HCT116 (cell line): ENCODE results near the gene ALOX12B. TPM values are rescaled to one million over a fixed set of nuclear protein-coding genes. Genes with fewer than 3 reads are reported as not detected.

Experiments
- ATAC-seq: fragments of 200-7000 bp; cut with Tn5 transposase; 2 replicates; pipeline ENCODE4 v1.9.1; 2020; ENCODE audit warnings: mild to moderate bottlenecking, moderate library complexity
- BruUV-seq: library from RNA; stranded (reverse); fragments of 400-500 nt; replicated peaks from 2 replicates; lab custom pipeline; 2021; lab: Mats Ljungman, UMichigan
- CTCF ChIA-PET: fragments of 300-600 bp; sonication (Branson Sonifier 250); formaldehyde crosslinking; loops from one replicate; lab custom pipeline; 2021; ENCODE audit warnings: antibody characterized with exemption; lab: Charles Lee
- POLR2A ChIA-PET: fragments of 300-600, 350-600 bp; sonication (Branson Sonifier 250); formaldehyde crosslinking; loops from one replicate; lab custom pipeline; 2021; ENCODE audit warnings: antibody characterized with exemption; lab: Charles Lee
- RAD21 ChIA-PET, 2 experiments: fragments of 300-600 bp; sonication (Branson Sonifier 250); formaldehyde crosslinking; loops; one replicate each; lab custom pipeline; 2023; ENCODE audit warnings: low total read pairs in 2 of 2; ENCODE audit not compliant: uncharacterized antibody in 2 of 2, unreplicated experiment in 2 of 2, low non-redundant PET in 1 of 2; lab: Charles Lee
- DNase-seq: peaks from one replicate; pipeline ENCODE4 v3.0.0-alpha.2; 2010; ENCODE audit warnings: low read depth, low spot score
- H2AFZ ChIP-seq: fragments of 200-600 bp; shearing (Covaris generic), sonication (generic); 2 replicates; pipeline ENCODE4 v1.6.1; 2017; ENCODE audit warnings: low read depth, mixed run types, mixed read lengths, antibody characterized with exemption, low read length; ENCODE audit not compliant: poor library complexity, severe bottlenecking
- H3K27ac ChIP-seq: 2 replicates; pipeline ENCODE4 v1.5.1; 2012; ENCODE audit warnings: low read depth, low read length
- H3K27me3 ChIP-seq: fragments of 200-600 bp; sonication (generic); 2 replicates; pipeline ENCODE4 v1.6.1; 2016; ENCODE audit warnings: mixed run types, low read length, mixed read lengths; ENCODE audit not compliant: insufficient read depth
- H3K36me3 ChIP-seq, 2 experiments: fragments of 200-500 bp in 1 of 2; fragments of 200-600 bp in 1 of 2; sonication (Bioruptor generic) in 1 of 2; sonication (generic) in 1 of 2; 2 replicates each; pipeline versions ENCODE4 v1.5.1 to v1.6.1; 2014 to 2016; ENCODE audit warnings: low read length in 2 of 2, inconsistent platforms in 1 of 2, mixed read lengths in 1 of 2, mixed run types in 1 of 2; ENCODE audit not compliant: insufficient read depth in 2 of 2, control insufficient read depth in 1 of 2
- H3K4me1 ChIP-seq, 2 experiments: fragments of 200-600 bp in 1 of 2; sonication (generic) in 1 of 2; 2 replicates each; pipeline versions ENCODE4 v1.5.1 to v1.6.1; 2012 to 2017; ENCODE audit warnings: low read length in 2 of 2, inconsistent platforms in 1 of 2, mild to moderate bottlenecking in 1 of 2, mixed read lengths in 1 of 2, mixed run types in 1 of 2, moderate library complexity in 1 of 2; ENCODE audit not compliant: insufficient read depth in 2 of 2, control insufficient read depth in 1 of 2
- H3K4me2 ChIP-seq: fragments of 200-600 bp; sonication (generic); 2 replicates; pipeline ENCODE4 v1.6.1; 2017; ENCODE audit warnings: mixed run types, low read length, mixed read lengths
- H3K4me3 ChIP-seq, 2 experiments: fragments of 200-600 bp in 1 of 2; sonication (generic) in 1 of 2; replicated peaks in 1 of 2; 2 replicates each; pipeline ENCODE4 v1.5.1; 2011 to 2016; ENCODE audit warnings: low read length in 2 of 2, control low read depth in 1 of 2, low read depth in 1 of 2, mild to moderate bottlenecking in 1 of 2, mixed read lengths in 1 of 2, mixed run types in 1 of 2
- H3K79me2 ChIP-seq: fragments of 200-600 bp; sonication (generic); 2 replicates; pipeline ENCODE4 v1.6.1; 2017; ENCODE audit warnings: mild to moderate bottlenecking, mixed run types, low read length, moderate library complexity, mixed read lengths; ENCODE audit not compliant: insufficient read depth
- H3K9ac ChIP-seq: fragments of 200-600 bp; sonication (generic); 2 replicates; pipeline ENCODE4 v1.6.1; 2016; ENCODE audit warnings: low read length, mixed read lengths
- H3K9me2 ChIP-seq: fragments of 200-600 bp; sonication (generic), shearing (Covaris generic); 2 replicates; pipeline ENCODE4 v1.6.1; 2017; ENCODE audit warnings: mixed run types, mild to moderate bottlenecking, moderate library complexity; ENCODE audit not compliant: insufficient read depth
- H3K9me3 ChIP-seq, 2 experiments: fragments of 200-500 bp in 1 of 2; fragments of 200-600 bp in 1 of 2; sonication (Bioruptor generic) in 1 of 2; sonication (generic) in 1 of 2; 2 replicates each; pipeline ENCODE4 v1.6.1; 2014 to 2017; ENCODE audit warnings: low read length in 2 of 2, mixed read lengths in 2 of 2, inconsistent platforms in 1 of 2, low read depth in 1 of 2, mild to moderate bottlenecking in 1 of 2, mixed run types in 1 of 2, moderate library complexity in 1 of 2; ENCODE audit not compliant: control insufficient read depth in 1 of 2, insufficient read depth in 1 of 2
- H4K20me1 ChIP-seq: fragments of 200-600 bp; sonication (generic), shearing (Covaris generic); 2 replicates; pipeline ENCODE4 v1.6.1; 2017; ENCODE audit warnings: mixed run types, mild to moderate bottlenecking, moderate library complexity; ENCODE audit not compliant: insufficient read depth
- EGR1 ChIP-seq: IDR thresholded peaks from 2 replicates; pipeline ENCODE4 v1.6.1; 2012; ENCODE audit warnings: low read depth
- ELF1 ChIP-seq: IDR thresholded peaks from 2 replicates; pipeline ENCODE4 v1.6.1; 2012; ENCODE audit warnings: low read depth, borderline replicate concordance
- EZH2 ChIP-seq: fragments of 200-600 bp; sonication (generic); IDR thresholded peaks from 2 replicates; pipeline ENCODE4 v1.6.1; 2017; ENCODE audit warnings: antibody characterized with exemption, mixed run types
- FOSL1 ChIP-seq: IDR thresholded peaks from 2 replicates; pipeline ENCODE4 v1.6.1; 2012; ENCODE audit warnings: low read depth
- POLR2A ChIP-seq: IDR thresholded peaks from 2 replicates; pipeline ENCODE4 v1.7.0; 2011; ENCODE audit warnings: borderline replicate concordance; ENCODE audit not compliant: insufficient read depth, insufficient read length; ENCODE audit errors: extremely low read depth
- POLR2AphosphoS5 ChIP-seq: IDR thresholded peaks from 2 replicates; pipeline ENCODE4 v1.6.1; 2011; ENCODE audit warnings: mild to moderate bottlenecking, low read depth, low read length, moderate library complexity
- SIN3A ChIP-seq: IDR thresholded peaks from 2 replicates; pipeline ENCODE4 v1.6.1; 2012; ENCODE audit warnings: low read depth
- SP1 ChIP-seq: IDR thresholded peaks from 2 replicates; pipeline ENCODE4 v1.6.1; 2012; ENCODE audit warnings: low read depth
- SRF ChIP-seq: IDR thresholded peaks from 2 replicates; pipeline ENCODE4 v1.6.1; 2012; ENCODE audit warnings: low read depth
- TCF7L2 ChIP-seq: IDR thresholded peaks from 2 replicates; pipeline ENCODE4 v1.7.0; 2011; ENCODE audit warnings: borderline replicate concordance, inconsistent platforms; ENCODE audit not compliant: insufficient read depth, insufficient read length; ENCODE audit errors: extremely low read depth
- ZFX ChIP-seq: fragments of 450-650 bp; IDR thresholded peaks from 2 replicates; pipeline ENCODE4 v1.6.1; 2017
- ZNF274 ChIP-seq: fragments of 200-500 bp; sonication (Bioruptor generic); IDR thresholded peaks from 2 replicates; pipeline ENCODE4 v1.6.1; 2014; ENCODE audit warnings: mild to moderate bottlenecking, low read depth, low read length, inconsistent platforms
- intact Hi-C: fragments of 100-400 bp; cut with micrococcal nuclease; formaldehyde crosslinking; loops from 2 replicates; pipeline ENCODE4 v1.10.0; 2022
- total RNA-seq: library from RNA; stranded (reverse); gene quantifications from one replicate; pipeline ENCODE4 v1.2.1, GENCODE V29; 2021; ENCODE audit not compliant: unreplicated experiment
- TF ChIP-seq, protein P1 (sequence below): IDR thresholded peaks from 2 replicates; pipeline ENCODE4 v1.6.1; 2012; ENCODE audit warnings: low read depth
- TF ChIP-seq, protein P2 (sequence below): IDR thresholded peaks from 2 replicates; pipeline ENCODE4 v1.6.1; 2011; ENCODE audit warnings: mild to moderate bottlenecking, low read length, moderate library complexity; ENCODE audit not compliant: insufficient replicate concordance; ENCODE audit errors: extremely low read depth

Gene ALOX12B
- total RNA-seq, 1 experiment from 2014 or later, result 3.8 TPM

GRCh38 chr17:8038954-8039610 is 48.4 kb downstream of the ALOX12B start, which contains the start of gene ALOX15B:
Gene ALOX15B, plus strand, starts transcription at chr17:8039059. Its CDS starts 97 bp downstream, at chr17:8039156.
- Histone ChIP-seq H3K9me2 (no peaks in the 10 kb centered on the region), H3K4me2 (no peak within 1 kb of the TSS), H3K27me3 (no peaks in the 10 kb centered on the region), H3K9ac (no peak within 1 kb of the TSS), H4K20me1 (no peaks in the 10 kb centered on the region), H3K36me3 (no peaks in the 10 kb centered on the region), H3K9me3 (no peaks in the 10 kb centered on the region), H3K27ac (no peak within 1 kb of the TSS), H3K4me3 (no peak within 1 kb of the TSS), H3K79me2 (no peaks in the 10 kb centered on the region), H3K4me1 (peaks cover 0 to 6% of the 10 kb centered on the region in 2 experiments; a peak in 1 of 4 replicates), H2AFZ (no peak within 1 kb of the TSS)
- no TSS peak for BruUV-seq
- POLR2A ChIA-PET, result no interaction called here
- intact Hi-C loops, result no loop called here
- RAD21 ChIA-PET, result no interaction called here
- no peak for DNase-seq
- no peak for ATAC-seq
- TF ChIP-seq EGR1 (no peak), FOSL1 (no peak)
- CTCF ChIA-PET, result interaction anchor here (1.0 to 2.9 kb wide), 2 partner anchors 19 to 176 kb away, joined by 3 to 31 read pairs; no protein-coding TSS in a partner anchor

DNA sequence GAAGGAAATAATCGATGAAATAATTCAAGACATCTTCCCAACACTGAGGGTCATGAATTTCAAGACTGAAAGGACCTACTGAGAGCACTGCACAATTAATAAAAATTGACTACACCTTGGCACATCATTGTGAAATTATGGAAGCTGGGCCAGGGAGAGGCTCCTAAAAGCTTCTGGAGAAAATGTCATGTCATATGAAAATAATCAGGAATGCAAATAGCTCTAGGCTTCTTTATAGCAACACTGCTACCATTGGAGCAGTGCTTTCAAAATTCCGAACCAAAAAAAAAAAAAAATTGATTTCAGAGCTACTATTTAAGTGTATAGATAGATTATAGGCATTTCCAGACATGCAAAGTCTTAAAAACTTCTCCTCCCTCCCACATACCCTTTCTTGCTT is 55.1 kb downstream of the ALOX12B start:
- Histone ChIP-seq H2AFZ (no peak overlapping the region), H4K20me1 (no peaks in the 10 kb centered on the region), H3K4me3 (no peak overlapping the region), H3K27ac (no peak overlapping the region), H3K36me3 (no peaks in the 10 kb centered on the region), H3K79me2 (no peaks in the 10 kb centered on the region), H3K4me1 (no peaks in the 10 kb centered on the region), H3K27me3 (no peaks in the 10 kb centered on the region), H3K9ac (no peak overlapping the region), H3K4me2 (no peak overlapping the region), H3K9me2 (no peaks in the 10 kb centered on the region), H3K9me3 (no peaks in the 10 kb centered on the region)
- ATAC-seq (no peak), DNase-seq (no peak)
- BruUV-seq, result no TSS peak
- RAD21 ChIA-PET, result no interaction called here
- intact Hi-C loops, result no loop called here
- CTCF ChIA-PET, result interaction anchor here (1.5 to 2.6 kb wide), 3 partner anchors 9 to 35 kb away, joined by 5 to 14 read pairs (median 5); no protein-coding TSS in a partner anchor
- POLR2A ChIA-PET, result no interaction called here
- TF ChIP-seq POLR2AphosphoS5 (no peak), ELF1 (no peak), FOSL1 (no peak), EZH2 (no peak), SP1 (no peak), TCF7L2 (no peak), SRF (no peak), SIN3A (no peak), ZNF274 (no peak), ZFX (no peak), POLR2A (no peak)
- TF ChIP-seq, protein P1, sequence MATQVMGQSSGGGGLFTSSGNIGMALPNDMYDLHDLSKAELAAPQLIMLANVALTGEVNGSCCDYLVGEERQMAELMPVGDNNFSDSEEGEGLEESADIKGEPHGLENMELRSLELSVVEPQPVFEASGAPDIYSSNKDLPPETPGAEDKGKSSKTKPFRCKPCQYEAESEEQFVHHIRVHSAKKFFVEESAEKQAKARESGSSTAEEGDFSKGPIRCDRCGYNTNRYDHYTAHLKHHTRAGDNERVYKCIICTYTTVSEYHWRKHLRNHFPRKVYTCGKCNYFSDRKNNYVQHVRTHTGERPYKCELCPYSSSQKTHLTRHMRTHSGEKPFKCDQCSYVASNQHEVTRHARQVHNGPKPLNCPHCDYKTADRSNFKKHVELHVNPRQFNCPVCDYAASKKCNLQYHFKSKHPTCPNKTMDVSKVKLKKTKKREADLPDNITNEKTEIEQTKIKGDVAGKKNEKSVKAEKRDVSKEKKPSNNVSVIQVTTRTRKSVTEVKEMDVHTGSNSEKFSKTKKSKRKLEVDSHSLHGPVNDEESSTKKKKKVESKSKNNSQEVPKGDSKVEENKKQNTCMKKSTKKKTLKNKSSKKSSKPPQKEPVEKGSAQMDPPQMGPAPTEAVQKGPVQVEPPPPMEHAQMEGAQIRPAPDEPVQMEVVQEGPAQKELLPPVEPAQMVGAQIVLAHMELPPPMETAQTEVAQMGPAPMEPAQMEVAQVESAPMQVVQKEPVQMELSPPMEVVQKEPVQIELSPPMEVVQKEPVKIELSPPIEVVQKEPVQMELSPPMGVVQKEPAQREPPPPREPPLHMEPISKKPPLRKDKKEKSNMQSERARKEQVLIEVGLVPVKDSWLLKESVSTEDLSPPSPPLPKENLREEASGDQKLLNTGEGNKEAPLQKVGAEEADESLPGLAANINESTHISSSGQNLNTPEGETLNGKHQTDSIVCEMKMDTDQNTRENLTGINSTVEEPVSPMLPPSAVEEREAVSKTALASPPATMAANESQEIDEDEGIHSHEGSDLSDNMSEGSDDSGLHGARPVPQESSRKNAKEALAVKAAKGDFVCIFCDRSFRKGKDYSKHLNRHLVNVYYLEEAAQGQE, result no peak
- TF ChIP-seq, protein P2, sequence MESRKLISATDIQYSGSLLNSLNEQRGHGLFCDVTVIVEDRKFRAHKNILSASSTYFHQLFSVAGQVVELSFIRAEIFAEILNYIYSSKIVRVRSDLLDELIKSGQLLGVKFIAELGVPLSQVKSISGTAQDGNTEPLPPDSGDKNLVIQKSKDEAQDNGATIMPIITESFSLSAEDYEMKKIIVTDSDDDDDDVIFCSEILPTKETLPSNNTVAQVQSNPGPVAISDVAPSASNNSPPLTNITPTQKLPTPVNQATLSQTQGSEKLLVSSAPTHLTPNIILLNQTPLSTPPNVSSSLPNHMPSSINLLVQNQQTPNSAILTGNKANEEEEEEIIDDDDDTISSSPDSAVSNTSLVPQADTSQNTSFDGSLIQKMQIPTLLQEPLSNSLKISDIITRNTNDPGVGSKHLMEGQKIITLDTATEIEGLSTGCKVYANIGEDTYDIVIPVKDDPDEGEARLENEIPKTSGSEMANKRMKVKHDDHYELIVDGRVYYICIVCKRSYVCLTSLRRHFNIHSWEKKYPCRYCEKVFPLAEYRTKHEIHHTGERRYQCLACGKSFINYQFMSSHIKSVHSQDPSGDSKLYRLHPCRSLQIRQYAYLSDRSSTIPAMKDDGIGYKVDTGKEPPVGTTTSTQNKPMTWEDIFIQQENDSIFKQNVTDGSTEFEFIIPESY, result no peak
